GM12874 (cell line): ENCODE measurements around the gene IL12RB2.

Source experiments
- TF ChIP-seq, protein P1 (sequence below): IDR thresholded peaks from 2 replicates; pipeline ENCODE4 v1.5.1; 2011; ENCODE audit warnings: low read depth, mild to moderate bottlenecking, control low read depth, low read length, moderate library complexity; ENCODE audit not compliant: insufficient read depth

Gene IL12RB2

DNA sequence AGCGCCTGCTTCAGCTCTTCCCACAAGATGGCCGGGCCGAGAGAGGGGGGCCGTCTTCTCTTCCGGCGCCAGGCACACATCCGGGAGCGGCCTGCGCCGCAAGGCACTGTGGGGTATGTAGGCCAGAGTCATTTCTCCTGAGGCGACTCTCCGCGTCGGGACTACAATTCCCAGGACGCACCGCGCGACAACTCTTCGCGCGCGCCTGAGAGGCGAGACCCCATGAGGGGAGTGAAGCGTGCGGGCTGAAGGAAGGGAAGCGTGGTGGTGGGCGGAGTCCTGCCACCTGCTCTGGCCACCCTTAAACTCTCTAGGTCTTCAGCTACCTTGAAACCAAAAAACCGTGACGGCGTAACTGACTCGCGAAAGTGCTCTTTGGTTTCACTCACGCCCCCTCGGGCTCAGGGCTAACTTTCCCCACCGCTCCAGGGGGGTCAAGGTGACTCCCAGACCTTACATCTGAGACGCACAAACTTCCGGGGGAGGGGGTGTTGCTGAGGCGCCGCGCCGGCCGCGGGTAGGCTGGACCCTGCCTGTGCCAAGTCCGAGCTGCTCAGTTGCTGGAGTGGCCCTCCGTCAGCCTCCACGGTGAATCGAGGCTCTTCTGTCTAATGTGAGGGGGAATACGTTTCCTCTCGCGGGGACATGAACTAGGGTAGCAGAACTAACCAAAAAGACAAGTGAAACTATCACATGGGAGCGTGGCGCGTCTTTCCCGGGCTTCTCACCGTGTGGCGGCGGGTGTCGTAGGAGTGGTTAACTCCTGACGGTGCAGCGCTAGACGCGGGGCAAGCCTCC is 122.9 kb downstream of the IL12RB2 start, which contains the start of gene SERBP1:
TSS of gene SERBP1 (minus strand) at position 45 of the 798 bp plus-strand sequence. CDS start 102 bp downstream, outside the sequence.
- TF ChIP-seq, protein P1, sequence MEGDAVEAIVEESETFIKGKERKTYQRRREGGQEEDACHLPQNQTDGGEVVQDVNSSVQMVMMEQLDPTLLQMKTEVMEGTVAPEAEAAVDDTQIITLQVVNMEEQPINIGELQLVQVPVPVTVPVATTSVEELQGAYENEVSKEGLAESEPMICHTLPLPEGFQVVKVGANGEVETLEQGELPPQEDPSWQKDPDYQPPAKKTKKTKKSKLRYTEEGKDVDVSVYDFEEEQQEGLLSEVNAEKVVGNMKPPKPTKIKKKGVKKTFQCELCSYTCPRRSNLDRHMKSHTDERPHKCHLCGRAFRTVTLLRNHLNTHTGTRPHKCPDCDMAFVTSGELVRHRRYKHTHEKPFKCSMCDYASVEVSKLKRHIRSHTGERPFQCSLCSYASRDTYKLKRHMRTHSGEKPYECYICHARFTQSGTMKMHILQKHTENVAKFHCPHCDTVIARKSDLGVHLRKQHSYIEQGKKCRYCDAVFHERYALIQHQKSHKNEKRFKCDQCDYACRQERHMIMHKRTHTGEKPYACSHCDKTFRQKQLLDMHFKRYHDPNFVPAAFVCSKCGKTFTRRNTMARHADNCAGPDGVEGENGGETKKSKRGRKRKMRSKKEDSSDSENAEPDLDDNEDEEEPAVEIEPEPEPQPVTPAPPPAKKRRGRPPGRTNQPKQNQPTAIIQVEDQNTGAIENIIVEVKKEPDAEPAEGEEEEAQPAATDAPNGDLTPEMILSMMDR = no peak

DNA sequence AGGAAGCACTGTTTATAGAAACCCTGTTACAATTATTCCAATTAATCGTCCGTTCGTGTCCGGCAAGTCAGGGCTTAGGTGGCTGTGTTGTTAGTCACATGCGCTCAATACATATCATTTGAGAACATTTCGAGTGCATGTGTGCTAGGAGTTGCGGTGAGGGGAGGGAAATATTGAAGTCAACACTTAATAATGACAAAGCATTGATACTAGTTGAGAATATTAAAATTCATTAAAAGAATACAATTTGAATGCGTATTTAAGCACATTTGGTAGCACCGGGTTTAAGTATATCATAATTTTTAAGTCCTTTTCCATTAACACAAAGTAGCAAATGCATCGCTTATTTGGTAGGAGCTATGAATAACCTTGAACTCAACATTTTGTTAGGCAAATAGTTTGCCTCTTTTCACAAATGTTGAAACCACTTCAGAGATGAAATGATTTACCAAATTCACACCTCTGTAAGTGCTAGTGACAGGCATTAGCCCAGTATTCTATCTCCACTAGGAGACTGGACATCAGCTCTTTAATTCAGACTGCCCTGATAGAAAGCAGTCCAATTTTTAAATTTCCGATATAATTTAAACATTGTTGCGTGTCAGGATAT is 123.6 kb downstream of the IL12RB2 start:
- TF ChIP-seq, protein P1 = no peak

DNA sequence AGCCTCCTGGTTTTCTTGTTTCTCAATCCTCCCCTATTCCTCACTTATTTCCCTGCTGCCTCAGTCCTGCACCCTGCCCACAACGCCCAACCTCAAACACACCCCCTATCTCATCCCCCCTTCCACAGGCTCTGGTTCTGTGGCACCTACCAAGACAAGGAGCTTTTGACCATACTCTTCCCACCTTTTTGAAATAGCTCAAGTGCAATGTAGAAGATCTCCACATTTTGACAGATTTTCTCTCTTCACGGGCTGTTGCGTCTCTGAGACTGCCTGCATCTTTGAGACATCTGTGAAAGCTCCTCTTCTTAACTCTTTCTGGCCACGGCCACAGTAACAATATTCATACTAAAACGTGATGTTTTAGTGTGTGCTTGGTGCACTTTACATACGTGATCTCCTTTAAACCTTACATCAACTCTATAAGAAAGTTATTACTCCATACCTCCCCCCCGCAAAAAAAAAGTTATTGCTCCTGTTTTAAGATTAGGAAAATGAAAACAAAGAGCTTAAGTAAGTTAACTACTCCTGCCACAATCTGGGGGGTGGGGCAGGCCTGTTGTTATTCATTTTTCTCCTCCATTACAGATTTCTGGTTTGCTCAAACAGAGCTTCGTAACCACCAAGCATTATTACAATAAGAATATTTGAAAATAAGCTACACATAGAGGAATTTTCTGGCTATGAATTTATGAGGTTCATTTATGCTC is 124.4 kb downstream of the IL12RB2 start:
- TF ChIP-seq, protein P1 = no peak

DNA sequence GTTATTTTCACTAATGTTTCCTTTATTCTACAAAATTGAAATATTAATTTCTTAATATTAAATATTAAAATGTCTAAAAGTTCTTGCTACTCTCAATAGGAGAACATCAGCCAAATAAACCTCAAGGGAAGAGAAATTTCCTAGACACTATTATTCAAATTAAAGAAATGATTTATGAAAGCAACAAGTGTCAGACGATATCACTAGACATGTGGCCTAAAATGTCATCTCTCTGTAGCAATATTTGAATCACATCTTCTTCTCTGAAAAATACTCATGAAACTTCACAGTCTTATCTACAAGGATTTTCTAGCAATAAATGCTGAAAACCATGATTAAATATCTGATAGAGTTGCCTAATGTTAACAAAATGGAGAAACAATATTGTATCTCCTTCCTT is 125.1 kb downstream of the IL12RB2 start:
- TF ChIP-seq, protein P1 = no peak

DNA sequence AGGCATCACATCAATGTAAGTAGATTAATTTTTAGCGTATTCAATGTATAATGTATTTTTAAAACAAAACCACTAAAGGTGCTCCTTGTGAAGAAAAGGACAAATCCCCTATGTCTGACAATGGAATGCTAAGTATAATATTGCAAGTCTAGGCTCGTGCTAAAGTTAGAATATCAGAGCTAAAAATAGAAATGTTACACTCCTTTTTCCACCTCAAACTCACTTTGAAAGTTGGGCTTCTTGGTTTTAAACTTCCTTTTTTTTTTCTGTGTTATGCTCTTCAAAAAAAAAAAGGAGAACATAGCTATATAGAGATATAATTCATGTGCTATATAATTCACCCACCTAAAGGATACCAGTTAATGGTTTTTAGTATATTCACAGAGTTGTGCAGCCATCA is 126.2 kb downstream of the IL12RB2 start:
- TF ChIP-seq, protein P1 = no peak

DNA sequence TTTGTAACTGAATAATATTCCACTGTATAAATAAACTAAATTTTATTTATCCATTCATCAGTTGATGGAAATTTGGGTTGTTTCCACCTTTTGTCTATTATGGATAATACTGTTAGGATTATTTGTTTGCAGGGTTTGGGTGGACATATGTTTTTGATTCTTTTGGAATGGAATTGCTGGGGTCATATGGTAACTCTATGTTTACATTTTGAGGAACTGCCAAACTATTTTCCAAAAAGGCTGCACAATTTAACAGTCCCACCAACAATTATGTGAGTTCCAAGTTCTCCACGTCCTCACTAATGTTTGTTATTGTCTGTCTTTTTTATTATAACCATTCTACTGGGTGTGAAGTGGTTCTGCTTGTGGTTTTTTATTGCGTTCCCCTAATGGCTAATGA is 126.8 kb downstream of the IL12RB2 start:
- TF ChIP-seq, protein P1 = no peak

DNA sequence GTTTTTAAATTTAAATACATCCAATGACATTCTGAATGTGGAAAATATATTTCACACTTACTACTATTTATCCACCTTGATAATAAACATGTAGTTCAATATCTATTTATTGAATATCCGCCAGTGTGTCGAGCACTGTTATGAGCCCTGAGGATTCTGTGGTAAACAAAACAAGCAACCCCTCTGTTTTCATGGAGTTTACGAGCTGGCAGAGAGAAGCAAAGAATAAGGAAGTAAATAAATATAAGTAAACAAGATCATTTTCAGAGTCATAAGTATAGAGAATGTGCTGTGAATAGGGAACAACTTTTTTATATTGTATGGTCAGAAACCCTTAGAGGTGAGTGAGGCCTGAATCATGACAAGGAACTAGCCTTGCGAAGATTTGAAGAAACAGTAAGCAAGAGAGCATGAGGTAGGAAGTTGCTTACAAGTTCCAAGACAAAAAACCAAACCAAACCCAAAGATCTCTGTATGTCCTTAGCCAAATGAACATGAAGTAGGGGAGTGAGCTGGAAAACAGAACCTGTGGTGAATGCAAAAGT is 128.9 kb downstream of the IL12RB2 start:
- TF ChIP-seq, protein P1 = no peak
